ENCODE results near the gene TAAR8. TPM values are rescaled to one million over a fixed set of nuclear protein-coding genes. Genes with fewer than 3 reads are reported as not detected.

The TAAR8 gene
- total and polyA plus RNA-seq, 4 donors = not detected

DNA sequence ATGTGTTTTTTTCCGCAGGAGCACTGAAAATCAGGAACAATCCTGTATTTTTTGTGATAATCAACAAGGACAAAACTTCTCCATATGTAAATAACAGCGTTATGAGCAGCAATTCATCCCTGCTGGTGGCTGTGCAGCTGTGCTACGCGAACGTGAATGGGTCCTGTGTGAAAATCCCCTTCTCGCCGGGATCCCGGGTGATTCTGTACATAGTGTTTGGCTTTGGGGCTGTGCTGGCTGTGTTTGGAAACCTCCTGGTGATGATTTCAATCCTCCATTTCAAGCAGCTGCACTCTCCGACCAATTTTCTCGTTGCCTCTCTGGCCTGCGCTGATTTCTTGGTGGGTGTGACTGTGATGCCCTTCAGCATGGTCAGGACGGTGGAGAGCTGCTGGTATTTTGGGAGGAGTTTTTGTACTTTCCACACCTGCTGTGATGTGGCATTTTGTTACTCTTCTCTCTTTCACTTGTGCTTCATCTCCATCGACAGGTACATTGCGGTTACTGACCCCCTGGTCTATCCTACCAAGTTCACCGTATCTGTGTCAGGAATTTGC is 17.8 kb downstream of the TAAR8 start, which contains the start of gene TAAR6:
Gene TAAR6 (plus strand): TSS at position 102 of the 557 bp plus-strand sequence. CDS start 0 bp downstream, at position 102.
- ATAC-seq (ENCODE audit: insufficient read depth, low FRiP score) (no peak), DNase-seq (no peak)
- WGBS, 2 donors = 83 to 91% methylated on average over 15 of the region's 15 CpGs
- H3K4me1 ChIP-seq (ENCODE audit: control insufficient read depth in 5 of 5, insufficient read depth in 5 of 5, low read length in 5 of 5) = no peaks in the 10 kb centered on the region
- no peak within 1 kb of the TSS for H3K9ac ChIP-seq (ENCODE audit: insufficient read depth in 1 of 2, low read length in 2 of 2)
- H3K27ac ChIP-seq (ENCODE audit: low read depth in 1 of 2, low read length in 1 of 2) = no peak within 1 kb of the TSS
- H3K27me3 ChIP-seq (ENCODE audit: control insufficient read depth in 3 of 3, insufficient read depth in 3 of 3, low read length in 2 of 3) = peaks cover 0 to 3% (median 0%) of the 10 kb centered on the region in 3 donors
- no peak within 1 kb of the TSS for H3K4me3 ChIP-seq
- TF ChIP-seq CTCF (IDR thresholded peaks at IDR 0.05; ENCODE audit: control extremely low read depth, extremely low read depth) = no peak
- no peaks in the 10 kb centered on the region for H3K36me3 ChIP-seq (ENCODE audit: control insufficient read depth in 4 of 4, insufficient read depth in 4 of 4, low read length in 4 of 4)
- H3K9me3 ChIP-seq (ENCODE audit: control insufficient read depth in 4 of 4, insufficient read depth in 3 of 4, low read length in 3 of 4) = peaks cover 0 to 1% (median 0%) of the 10 kb centered on the region in 4 donors

DNA sequence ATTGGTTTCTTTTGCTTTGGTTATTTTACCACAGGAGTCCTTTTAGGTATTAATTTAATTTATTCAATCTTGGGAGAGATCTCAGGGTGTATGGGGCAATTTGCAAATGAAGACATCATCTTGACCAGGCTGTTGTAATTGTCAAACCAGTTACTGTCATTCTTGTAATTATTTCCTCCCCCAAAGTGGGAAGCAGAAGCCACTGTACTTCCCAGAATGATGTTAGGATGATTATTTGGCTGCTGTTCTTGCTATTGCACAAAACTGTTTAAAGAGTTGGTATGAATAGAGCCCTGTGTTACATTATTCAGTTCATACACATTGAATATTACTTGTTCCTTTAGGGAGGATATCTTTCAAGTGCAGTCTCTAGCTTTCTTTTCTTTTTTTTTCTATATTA is 19.3 kb downstream of the TAAR8 start:
- peaks cover 0 to 1% (median 0%) of the 10 kb centered on the region in 4 donors for H3K9me3 ChIP-seq (ENCODE audit: control insufficient read depth in 4 of 4, insufficient read depth in 3 of 4, low read length in 3 of 4)
- no peak overlapping the region for H3K4me3 ChIP-seq
- DNase-seq (no peak), ATAC-seq (ENCODE audit: insufficient read depth, low FRiP score) (no peak)
- no peaks in the 10 kb centered on the region for H3K36me3 ChIP-seq (ENCODE audit: control insufficient read depth in 4 of 4, insufficient read depth in 4 of 4, low read length in 4 of 4)
- peaks cover 0 to 3% (median 0%) of the 10 kb centered on the region in 3 donors for H3K27me3 ChIP-seq (ENCODE audit: control insufficient read depth in 3 of 3, insufficient read depth in 3 of 3, low read length in 2 of 3)
- H3K27ac ChIP-seq (ENCODE audit: low read depth in 1 of 2, low read length in 1 of 2) = no peak overlapping the region
- H3K4me1 ChIP-seq (ENCODE audit: control insufficient read depth in 5 of 5, insufficient read depth in 5 of 5, low read length in 5 of 5) = no peaks in the 10 kb centered on the region
- no peak overlapping the region for H3K9ac ChIP-seq (ENCODE audit: insufficient read depth in 1 of 2, low read length in 2 of 2)
- no peak for TF ChIP-seq CTCF (IDR thresholded peaks at IDR 0.05; ENCODE audit: control extremely low read depth, extremely low read depth)

DNA sequence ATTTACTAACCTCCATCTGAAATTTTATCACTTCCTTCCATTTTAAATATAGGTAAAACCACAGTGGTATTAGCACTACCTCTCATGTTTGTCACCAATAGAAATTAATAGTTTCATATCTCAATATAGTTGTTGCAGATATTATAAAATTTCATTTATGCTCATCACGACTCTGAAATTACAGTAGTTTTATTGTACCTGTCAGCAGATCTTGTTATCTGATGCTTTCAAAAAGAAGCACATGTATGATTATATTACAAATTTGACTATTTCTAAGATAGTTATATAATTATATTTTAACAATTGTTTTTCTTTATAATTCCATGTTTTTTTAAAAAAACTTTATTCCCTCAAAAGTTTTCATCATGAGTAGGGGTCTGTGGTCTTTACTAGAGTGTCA is 32.2 kb downstream of the TAAR8 start:
- 84 to 93% methylated on average over 1 of the region's 1 CpG for WGBS, 2 donors
- ATAC-seq (ENCODE audit: insufficient read depth, low FRiP score) = no peak

More for the DNA sequence above, 32.2 kb downstream of the TAAR8 start:
- no peaks in the 10 kb centered on the region for H3K4me1 ChIP-seq (ENCODE audit: control insufficient read depth in 5 of 5, insufficient read depth in 5 of 5, low read length in 5 of 5)
- DNase-seq = no peak
- no peak overlapping the region for H3K9ac ChIP-seq (ENCODE audit: insufficient read depth in 1 of 2, low read length in 2 of 2)
- no peak overlapping the region for H3K27ac ChIP-seq (ENCODE audit: low read depth in 1 of 2, low read length in 1 of 2)
- no peaks in the 10 kb centered on the region for H3K36me3 ChIP-seq (ENCODE audit: control insufficient read depth in 4 of 4, insufficient read depth in 4 of 4, low read length in 4 of 4)
- no peaks in the 10 kb centered on the region for H3K27me3 ChIP-seq (ENCODE audit: control insufficient read depth in 3 of 3, insufficient read depth in 3 of 3, low read length in 2 of 3)
- no peak for TF ChIP-seq CTCF (IDR thresholded peaks at IDR 0.05; ENCODE audit: control extremely low read depth, extremely low read depth)
- no peak overlapping the region for H3K4me3 ChIP-seq
- no peaks in the 10 kb centered on the region for H3K9me3 ChIP-seq (ENCODE audit: control insufficient read depth in 4 of 4, insufficient read depth in 3 of 4, low read length in 3 of 4)
